Stomach (tissue), 9 donors: ENCODE results near the gene VAMP8. TPM values are rescaled to one million over a fixed set of nuclear protein-coding genes. Genes with fewer than 3 reads are reported as not detected.

ENCODE experiments used
- DNase-seq, 2 donors: peaks; one replicate each; pipeline versions ENCODE4 v3.0.0 to v3.0.0-alpha.2; 2013 to 2019
- H3K27ac ChIP-seq, 5 donors: fragments of 200-600 bp in 4 of 5; sonication (generic) in 4 of 5; one replicate each; pipeline ENCODE4 v1.5.1; 2013 to 2019; ENCODE audit warnings: mild to moderate bottlenecking in 1 of 5, moderate library complexity in 1 of 5
- H3K27me3 ChIP-seq, 3 donors: fragments of 200-600 bp; sonication (generic); one replicate each; pipeline ENCODE4 v1.5.1; 2017 to 2019; ENCODE audit warnings: mixed run types in 1 of 3
- H3K36me3 ChIP-seq, 4 donors: fragments of 200-600 bp; sonication (generic); 1 replicate in 3 of 4; 2 replicates in 1 of 4; pipeline ENCODE4 v1.5.1; 2016 to 2019
- H3K4me1 ChIP-seq, 4 donors: fragments of 200-600 bp; sonication (generic); one replicate each; pipeline ENCODE4 v1.5.1; 2016 to 2019
- H3K4me3 ChIP-seq, 4 donors: fragments of 200-600 bp; sonication (generic) in 3 of 4; one replicate each; pipeline ENCODE4 v1.5.1; 2016 to 2019; ENCODE audit warnings: mild to moderate bottlenecking in 1 of 4
- H3K9me3 ChIP-seq, 4 donors: fragments of 200-600 bp; sonication (generic); one replicate each; pipeline ENCODE4 v1.5.1; 2016 to 2019
- EP300 ChIP-seq: sonication (generic); formaldehyde crosslinking; IDR thresholded peaks from one replicate; pipeline ENCODE4 v1.6.1; 2017; ENCODE audit warnings: antibody characterized with exemption
- POLR2A ChIP-seq, 4 donors: fragments of 450-650 bp; IDR thresholded peaks; one replicate each; pipeline ENCODE4 v1.6.1; 2016; ENCODE audit warnings: antibody characterized with exemption in 4 of 4, control low read depth in 2 of 4, mild to moderate bottlenecking in 1 of 4, moderate library complexity in 1 of 4
- POLR2AphosphoS5 ChIP-seq, 3 donors: sonication (generic); formaldehyde crosslinking; IDR thresholded peaks; one replicate each; pipeline ENCODE4 v1.6.1; 2016; ENCODE audit warnings: antibody characterized with exemption in 3 of 3
- WGBS, 5 donors: extraction: QIAGEN DNeasy Blood & Tissue Kit in 3 of 5; methylation state at CpG; one replicate each; pipeline versions ENCODE4 v1.1.5 to v1.1.7; 2013 to 2018; 5-methylcytosine and 5-hydroxymethylcytosine counted together
- intact Hi-C: fragments of 100-400 bp; cut with DNase I; formaldehyde crosslinking; loops from one replicate; pipeline ENCODE4 v1.15.1; 2023; ENCODE audit warnings: low total_unique reads
- polyA plus RNA-seq, 3 donors: library from polyadenylated mRNA; stranded (reverse); fragments of 200-250 nt; gene quantifications; one replicate each; pipeline ENCODE4 v1.2.3, GENCODE V29; 2013
- total RNA-seq, 5 donors: library from RNA; depleted of rRNA; stranded (reverse); fragments of >200 nt; gene quantifications; one replicate each; pipeline versions ENCODE4 v1.1.0 to v1.2.3, GENCODE V29; 2014 to 2016
- TF ChIP-seq, protein P1 (sequence below), 7 experiments: fragments of 450-650 bp in 4 of 7; fragments of 200-600 bp in 3 of 7; sonication (generic) in 3 of 7; IDR thresholded peaks; one replicate each; pipeline ENCODE4 v1.5.1; 2016 to 2019; ENCODE audit warnings: antibody characterized with exemption in 7 of 7, control low read depth in 2 of 7, mild to moderate bottlenecking in 1 of 7
- donor health status: healthy with polysubstance abuse.
- donor health status: Bipolar disorder and iron deficiency.
- donor health status: healthy.

The VAMP8 gene
- total and polyA plus RNA-seq, 8 donors, result 2.2 to 568 (median 191) TPM; not detected in 1

DNA sequence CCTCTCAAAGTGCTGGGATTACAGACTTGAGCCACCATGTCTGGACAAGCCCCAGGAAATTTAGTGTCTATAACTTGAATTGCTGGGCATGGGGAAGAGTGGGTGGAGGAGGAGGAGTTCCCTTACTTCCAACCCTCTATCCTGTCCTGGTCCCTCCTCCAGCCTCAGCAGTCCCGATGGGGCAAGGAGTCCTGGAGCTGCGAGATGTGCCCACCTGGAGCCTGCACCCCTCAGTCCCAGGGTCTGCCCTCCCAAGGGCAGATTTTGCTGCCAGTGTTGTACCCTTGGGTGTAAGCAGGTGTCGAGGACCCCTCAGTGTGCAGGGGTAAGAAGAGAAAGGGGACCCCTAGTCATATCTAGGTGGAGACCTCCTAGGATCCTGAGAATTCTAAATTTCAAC, 2.8 kb downstream of the VAMP8 start:
- H3K9me3 ChIP-seq, result no peaks in the 10 kb centered on the region
- peak overlapping the region in 3 of 5 donors; percentile 79 to 91 (median 90) for H3K27ac ChIP-seq
- intact Hi-C loops, result no loop called here
- WGBS, 5 donors, result 89 to 96% (median 89%) methylated on average over 3 of the region's 3 CpGs
- TF ChIP-seq POLR2A (IDR thresholded peaks at IDR 0.05), result no peak
- TF ChIP-seq, protein P1, sequence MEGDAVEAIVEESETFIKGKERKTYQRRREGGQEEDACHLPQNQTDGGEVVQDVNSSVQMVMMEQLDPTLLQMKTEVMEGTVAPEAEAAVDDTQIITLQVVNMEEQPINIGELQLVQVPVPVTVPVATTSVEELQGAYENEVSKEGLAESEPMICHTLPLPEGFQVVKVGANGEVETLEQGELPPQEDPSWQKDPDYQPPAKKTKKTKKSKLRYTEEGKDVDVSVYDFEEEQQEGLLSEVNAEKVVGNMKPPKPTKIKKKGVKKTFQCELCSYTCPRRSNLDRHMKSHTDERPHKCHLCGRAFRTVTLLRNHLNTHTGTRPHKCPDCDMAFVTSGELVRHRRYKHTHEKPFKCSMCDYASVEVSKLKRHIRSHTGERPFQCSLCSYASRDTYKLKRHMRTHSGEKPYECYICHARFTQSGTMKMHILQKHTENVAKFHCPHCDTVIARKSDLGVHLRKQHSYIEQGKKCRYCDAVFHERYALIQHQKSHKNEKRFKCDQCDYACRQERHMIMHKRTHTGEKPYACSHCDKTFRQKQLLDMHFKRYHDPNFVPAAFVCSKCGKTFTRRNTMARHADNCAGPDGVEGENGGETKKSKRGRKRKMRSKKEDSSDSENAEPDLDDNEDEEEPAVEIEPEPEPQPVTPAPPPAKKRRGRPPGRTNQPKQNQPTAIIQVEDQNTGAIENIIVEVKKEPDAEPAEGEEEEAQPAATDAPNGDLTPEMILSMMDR (IDR thresholded peaks at IDR 0.05), result no peak
- DNase-seq, result no peak
- H3K36me3 ChIP-seq, result peaks cover 0 to 21% (median 8%) of the 10 kb centered on the region in 4 donors
- no peaks in the 10 kb centered on the region for H3K27me3 ChIP-seq
- peaks cover 36 to 66% (median 52%) of the 10 kb centered on the region in 4 donors for H3K4me1 ChIP-seq
- H3K4me3 ChIP-seq, result no peak overlapping the region

DNA sequence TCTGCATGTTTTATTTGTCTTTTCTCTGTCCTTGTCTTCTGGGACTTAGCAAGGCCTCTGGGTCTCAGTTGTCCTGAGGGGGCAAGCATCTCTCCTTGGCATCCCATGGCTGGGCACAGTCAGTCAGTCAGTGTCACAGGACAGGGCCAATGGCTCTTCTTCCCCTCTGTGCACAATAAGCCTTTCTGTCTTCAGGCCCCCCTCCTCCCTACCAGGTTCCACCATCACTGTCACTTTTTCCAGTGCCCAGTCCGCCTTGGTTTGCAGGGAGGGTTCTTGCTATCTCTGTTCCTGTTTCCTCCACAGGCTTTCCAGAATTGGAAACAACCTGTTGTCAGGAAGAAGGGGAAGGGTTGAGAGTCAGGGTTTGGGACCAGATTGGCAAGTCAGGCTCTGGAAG, 5.1 kb downstream of the VAMP8 start:
- intact Hi-C loops, result no loop called here
- peak overlapping the region in 1 of 5 donors; percentile 94 for H3K27ac ChIP-seq
- H3K4me3 ChIP-seq, result no peak overlapping the region
- H3K27me3 ChIP-seq, result no peaks in the 10 kb centered on the region
- WGBS, 5 donors, result 47 to 90% (median 71%) methylated on average over 1 of the region's 1 CpG
- H3K36me3 ChIP-seq, result peaks cover 0 to 21% (median 8%) of the 10 kb centered on the region in 4 donors
- H3K4me1 ChIP-seq, result peaks cover 54 to 79% (median 72%) of the 10 kb centered on the region in 4 donors
- DNase-seq, result no peak
- no peaks in the 10 kb centered on the region for H3K9me3 ChIP-seq
- TF ChIP-seq POLR2A (IDR thresholded peaks at IDR 0.05) (no peak), POLR2AphosphoS5 (IDR thresholded peaks at IDR 0.05) (no peak), EP300 (no peak)
- TF ChIP-seq, protein P1 (IDR thresholded peaks at IDR 0.05), result no peak

DNA sequence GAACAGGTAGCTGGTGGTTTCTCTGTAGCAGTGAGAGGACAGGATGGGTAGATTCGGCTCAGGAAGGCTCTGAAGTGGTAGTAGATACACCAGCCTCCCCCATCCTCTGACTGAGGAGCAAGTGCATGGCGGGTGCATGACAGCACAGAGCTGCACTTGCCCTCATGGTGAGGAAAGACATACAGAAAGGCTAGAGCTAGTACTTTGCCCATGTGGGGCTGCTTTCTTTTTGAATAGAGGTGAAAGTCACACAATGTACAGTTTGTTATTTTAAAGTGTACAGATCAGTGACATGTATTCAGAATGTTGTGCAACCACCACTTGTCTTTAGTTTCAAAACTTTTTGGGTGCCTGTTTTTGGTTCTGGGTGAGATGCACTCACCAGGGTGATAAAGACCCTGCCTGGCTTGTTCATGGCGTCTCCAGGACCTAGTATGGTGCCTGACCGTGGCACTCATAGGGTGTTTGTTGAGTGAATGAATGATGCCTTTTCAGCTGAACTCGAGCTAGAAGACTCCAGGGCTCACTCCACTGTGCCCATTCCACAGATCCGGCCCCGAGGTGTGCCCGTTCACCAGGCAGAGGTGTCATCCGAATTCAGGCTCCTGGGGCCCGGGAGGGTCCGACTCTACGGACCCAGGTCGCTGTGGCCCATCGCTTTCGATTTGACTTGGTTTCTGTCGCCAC, 6.4 kb downstream of the VAMP8 start:
- H3K27ac ChIP-seq, result peak overlapping the region; percentile 87 to 94 (median 91)

DNA sequence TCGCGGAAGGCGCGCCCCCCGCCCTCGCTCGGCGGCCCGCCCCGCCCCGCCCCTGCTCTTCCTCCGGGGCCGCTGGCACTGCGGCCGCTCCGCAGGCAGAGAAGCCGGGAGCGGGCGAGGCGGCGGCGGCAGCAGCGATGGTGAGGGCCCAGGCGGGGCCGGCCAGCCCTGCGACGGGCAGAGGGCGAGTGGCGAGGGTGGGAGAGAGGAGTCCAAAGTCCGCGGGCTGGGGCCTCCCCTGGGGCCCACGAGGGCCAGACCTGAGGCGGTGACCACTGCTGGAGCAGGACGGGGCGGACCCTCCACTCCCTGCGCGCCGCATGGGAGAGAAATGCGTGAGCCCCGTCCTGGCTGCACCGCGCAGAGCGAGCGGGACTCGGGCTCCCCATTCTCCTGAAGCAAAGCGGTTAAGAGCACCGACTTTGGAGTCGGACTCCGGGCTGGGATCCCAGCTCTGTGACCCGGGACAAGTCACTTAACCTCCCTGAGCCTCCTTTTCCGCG, 7.0 kb downstream of the VAMP8 start, which contains the start of gene VAMP5:
Gene VAMP5 (plus strand): TSS at position 78 of the 503 bp plus-strand sequence. CDS start 60 bp downstream, at position 138.
- Histone ChIP-seq H3K9me3 (no peaks in the 10 kb centered on the region), H3K4me3 (peak within 1 kb of the TSS; percentile 58 to 69 (median 62)), H3K36me3 (peaks cover 0 to 21% (median 8%) of the 10 kb centered on the region in 4 donors), H3K27ac (peak within 1 kb of the TSS; percentile 87 to 94 (median 91)), H3K4me1 (peaks cover 53 to 80% (median 74%) of the 10 kb centered on the region in 4 donors), H3K27me3 (no peaks in the 10 kb centered on the region)
- intact Hi-C loops, result no loop called here
- whole genome bisulfite sequencing, 5 donors, result 0 to 9% (median 4%) methylated on average over 15 to 52 of the region's 52 CpGs
- DNase-seq, result peak; percentile 53 to 81
- TF ChIP-seq POLR2A (IDR thresholded peaks at IDR 0.05) (no peak), POLR2AphosphoS5 (IDR thresholded peaks at IDR 0.05) (peak; percentile 5 to 56 (median 45)), EP300 (no peak)
- TF ChIP-seq, protein P1 (IDR thresholded peaks at IDR 0.05), result no peak

More for the DNA sequence above, 6.4 kb downstream of the VAMP8 start:
- intact Hi-C loops, result no loop called here
- Histone ChIP-seq H3K4me1 (peaks cover 53 to 80% (median 74%) of the 10 kb centered on the region in 4 donors), H3K36me3 (peaks cover 0 to 21% (median 8%) of the 10 kb centered on the region in 4 donors), H3K4me3 (peak overlapping the region; percentile 58 to 69 (median 62)), H3K9me3 (no peaks in the 10 kb centered on the region), H3K27me3 (no peaks in the 10 kb centered on the region)
- 25 to 64% (median 29%) methylated on average over 5 to 16 of the region's 16 CpGs for WGBS, 5 donors
- TF ChIP-seq POLR2A (IDR thresholded peaks at IDR 0.05) (no peak), EP300 (no peak), POLR2AphosphoS5 (IDR thresholded peaks at IDR 0.05) (peak in 1 of 3 donors; percentile 6)
- TF ChIP-seq, protein P1 (IDR thresholded peaks at IDR 0.05), result no peak
- DNase-seq, result no peak
